COR-L47 (cell line): ENCODE results near the gene SNRNP200.
"Not testable (repeated sequence)": the region's sequence is repeated elsewhere in the genome, so short reads cannot be mapped to it uniquely, and the experiment has no call there.

ENCODE experiments used
- DNase-seq: peaks from one replicate; lab custom pipeline; 2025; lab: John Stamatoyannopoulos, UW

Gene SNRNP200

GRCh38 chr2:96325041-96325883 is 19.9 kb upstream of the SNRNP200 start, which contains the start of gene ITPRIPL1:
TSS of gene ITPRIPL1 (plus strand) at chr2:96325317. CDS start at chr2:96325840, 523 bp downstream.
- DNase-seq, result no peak

DNA sequence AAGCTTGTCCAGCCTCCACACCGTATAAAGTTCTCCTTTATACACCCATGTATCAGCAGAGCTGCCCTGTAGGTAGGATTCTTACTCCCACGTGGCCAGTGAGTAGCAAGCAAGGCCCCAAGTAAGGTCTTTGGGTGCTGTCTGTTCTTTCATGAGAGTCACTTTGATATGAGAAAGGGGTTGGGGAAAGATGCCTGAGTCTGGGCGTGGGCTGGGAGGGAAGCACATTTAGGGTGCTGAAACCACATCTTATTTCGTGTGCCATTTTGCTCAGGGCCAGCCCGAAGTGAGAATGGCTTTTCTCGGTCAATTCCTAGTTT is 19.3 kb upstream of the SNRNP200 start:
- DNase-seq, result no peak

GRCh38 chr2:96323849-96324248 is 18.5 kb upstream of the SNRNP200 start:
- no peak for DNase-seq

DNA sequence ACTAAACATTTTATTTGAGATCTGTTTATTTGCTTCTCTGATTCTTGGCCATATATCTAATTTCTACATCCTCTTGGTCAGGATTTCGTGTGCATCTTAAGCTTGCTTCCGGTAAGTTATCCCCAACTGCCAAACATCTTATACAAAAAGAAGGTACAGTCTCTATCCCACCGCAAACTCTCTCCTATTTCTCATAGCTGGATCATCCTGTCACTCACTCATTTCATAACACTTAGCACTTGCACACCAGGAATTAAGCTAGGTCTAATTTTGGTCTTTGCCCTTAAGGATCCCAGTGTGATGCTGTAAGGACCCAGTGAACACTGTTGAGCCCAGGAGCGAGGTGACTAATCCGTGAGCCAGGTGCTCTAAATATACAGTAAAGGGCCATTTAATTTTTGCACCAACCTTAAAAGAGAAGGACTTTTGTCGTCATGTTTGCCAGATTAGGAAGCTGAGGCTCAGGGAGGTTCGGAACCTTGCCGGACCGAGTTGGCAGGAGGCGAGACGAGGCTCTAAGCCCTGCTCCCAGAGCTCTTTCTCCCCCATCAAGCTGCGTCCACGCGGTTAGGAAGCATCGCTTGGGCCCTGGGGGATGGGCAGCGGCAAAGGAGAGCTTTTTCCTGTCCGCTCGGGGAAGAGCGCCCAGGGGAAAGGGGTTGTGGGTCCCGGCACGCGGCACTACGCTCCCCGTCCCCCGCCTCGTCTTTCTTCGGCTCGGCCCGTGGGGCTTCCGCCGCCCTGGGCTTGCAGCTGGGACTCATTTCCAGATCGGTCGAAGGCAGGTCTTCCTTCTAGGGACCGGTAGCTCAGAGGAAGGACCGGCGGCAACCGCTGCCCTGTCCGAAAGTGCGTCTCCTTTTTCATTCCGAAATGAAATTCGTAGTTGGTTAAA is 15.6 kb upstream of the SNRNP200 start:
- DNase-seq, result peak; percentile 18

DNA sequence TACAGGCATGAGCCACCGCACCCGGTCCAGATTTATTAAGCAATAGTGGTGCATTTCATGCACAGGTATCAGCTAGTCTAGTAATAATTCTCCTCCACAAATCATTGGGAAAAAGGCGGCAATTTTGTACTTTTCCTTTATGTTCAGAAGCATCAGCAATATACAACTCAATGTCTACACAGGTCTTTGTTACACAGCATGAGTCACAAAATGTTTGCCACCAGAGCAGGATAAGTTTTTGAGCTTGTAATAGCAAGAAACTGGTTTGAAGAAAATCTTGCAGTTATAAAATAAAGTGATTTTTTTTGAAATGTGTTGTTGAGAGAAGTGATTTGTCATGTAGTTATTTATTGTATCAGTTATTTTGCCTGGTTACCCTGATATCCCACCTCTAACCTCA is 15.0 kb upstream of the SNRNP200 start:
- no peak for DNase-seq

DNA sequence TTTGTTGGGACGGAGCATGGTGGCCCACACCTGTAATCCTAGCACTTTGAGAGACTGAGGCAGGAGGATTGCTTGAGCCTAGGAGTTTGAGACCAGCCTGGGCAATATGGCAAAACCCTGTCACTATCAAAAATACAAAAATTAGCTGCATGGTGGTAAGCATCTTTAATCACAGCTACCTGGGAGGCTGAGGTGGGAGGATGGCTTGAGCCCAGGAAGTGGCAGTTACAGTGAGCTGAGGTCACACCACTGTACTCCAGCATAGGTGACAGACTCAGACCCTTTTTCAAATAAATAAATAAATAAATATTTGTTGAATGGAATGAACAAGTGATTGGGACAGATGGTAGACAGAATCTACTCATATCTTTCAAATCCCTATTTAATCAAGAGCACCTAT is 14.1 kb upstream of the SNRNP200 start:
- DNase-seq, result no peak

- no peak for DNase-seq
Measured at GRCh38 chr2:96318723-96319122, 13.4 kb upstream of the SNRNP200 start.

GRCh38 chr2:96317584-96317997 is 12.2 kb upstream of the SNRNP200 start:
- DNase-seq, result no peak

GRCh38 chr2:96316999-96317398 is 11.7 kb upstream of the SNRNP200 start:
- no peak for DNase-seq

DNA sequence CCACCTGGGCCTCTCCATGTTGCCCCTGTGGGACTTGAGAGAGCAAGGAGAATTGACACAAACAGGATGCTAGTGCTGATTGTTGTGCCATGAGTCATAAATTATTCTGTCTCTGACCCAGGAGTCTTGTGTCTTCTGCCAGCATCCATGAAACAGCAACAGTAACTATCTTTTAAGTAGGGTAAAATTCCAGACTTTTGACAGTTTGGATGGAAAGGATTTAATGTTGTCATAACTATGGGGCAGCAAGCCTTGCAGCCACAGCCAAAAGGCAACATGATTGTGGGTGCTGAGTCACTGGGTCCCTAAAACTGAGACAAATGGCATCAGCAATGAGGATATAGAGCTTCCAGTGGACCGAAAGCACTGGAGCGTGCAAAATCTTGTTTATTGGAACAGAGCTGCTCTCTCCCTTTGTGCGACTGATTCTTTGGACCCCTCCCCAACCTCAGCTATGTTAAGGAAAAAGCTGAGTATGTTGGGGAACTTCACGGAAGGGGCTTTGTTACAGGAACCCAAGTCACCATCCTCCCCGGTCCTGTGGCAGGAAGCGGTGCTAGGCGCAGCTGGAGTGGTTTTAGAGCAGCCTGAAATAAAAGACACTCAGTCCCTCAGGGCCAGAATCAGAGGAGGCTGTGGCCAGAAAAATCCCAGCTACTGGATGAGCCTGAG is 10.2 kb upstream of the SNRNP200 start:
- DNase-seq, result no peak

GRCh38 chr2:96315005-96315399 is 9.7 kb upstream of the SNRNP200 start:
- no peak for DNase-seq

DNA sequence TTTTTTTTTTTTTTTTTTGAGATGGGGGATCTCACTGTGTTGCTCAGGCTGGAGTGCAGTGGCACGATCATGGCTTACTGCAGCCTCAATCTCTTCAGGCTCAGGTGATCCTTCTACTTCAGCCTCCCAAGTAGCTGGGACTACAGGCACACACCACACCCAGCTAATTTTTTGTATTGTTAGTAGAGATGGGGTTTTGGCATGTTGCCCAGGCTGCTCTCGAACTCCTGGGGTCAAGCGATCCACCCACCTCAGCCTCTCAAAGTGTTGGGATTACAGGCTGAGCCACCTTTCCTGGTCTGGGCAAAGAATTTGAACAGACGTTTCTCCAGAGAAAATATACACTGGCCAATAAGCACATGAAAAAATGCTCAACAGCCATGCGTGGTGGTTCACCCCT is 2.9 kb upstream of the SNRNP200 start:
- DNase-seq, result peak; percentile 72

GRCh38 chr2:96306370-96306769 is 1.0 kb upstream of the SNRNP200 start:
- DNase-seq, result no peak

- no peak for DNase-seq
Measured at GRCh38 chr2:96305979-96306308, 598 bp upstream of the SNRNP200 start.

GRCh38 chr2:96304606-96305005 is 740 bp downstream of the SNRNP200 start:
- DNase-seq, result no peak

- DNase-seq, result no peak
Measured at GRCh38 chr2:96301865-96302264, 3.5 kb downstream of the SNRNP200 start.

GRCh38 chr2:96296925-96297324 is 8.4 kb downstream of the SNRNP200 start:
- DNase-seq, result no peak

GRCh38 chr2:96294271-96294670 is 11.1 kb downstream of the SNRNP200 start:
- not testable (repeated sequence) for DNase-seq

DNA sequence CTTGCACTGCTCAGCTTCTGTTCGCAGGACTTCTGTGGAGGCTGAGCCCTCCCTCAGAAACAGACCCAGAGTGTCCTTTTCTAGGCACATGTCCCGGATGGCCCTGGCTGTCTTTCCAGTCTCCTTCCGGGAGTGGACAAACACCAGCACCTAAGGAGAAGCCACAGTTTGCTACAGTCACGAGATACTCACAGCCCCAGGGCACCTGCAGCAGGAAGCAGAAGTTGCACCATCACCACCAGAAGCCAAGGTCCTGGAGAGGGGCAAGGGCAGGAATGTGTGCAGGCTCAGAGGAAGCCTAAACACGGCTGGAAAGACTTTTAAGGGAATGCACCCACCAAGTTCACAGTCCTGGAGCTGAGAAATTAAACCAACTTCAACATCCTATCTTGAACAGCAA is 13.6 kb downstream of the SNRNP200 start:
- no peak for DNase-seq

DNA sequence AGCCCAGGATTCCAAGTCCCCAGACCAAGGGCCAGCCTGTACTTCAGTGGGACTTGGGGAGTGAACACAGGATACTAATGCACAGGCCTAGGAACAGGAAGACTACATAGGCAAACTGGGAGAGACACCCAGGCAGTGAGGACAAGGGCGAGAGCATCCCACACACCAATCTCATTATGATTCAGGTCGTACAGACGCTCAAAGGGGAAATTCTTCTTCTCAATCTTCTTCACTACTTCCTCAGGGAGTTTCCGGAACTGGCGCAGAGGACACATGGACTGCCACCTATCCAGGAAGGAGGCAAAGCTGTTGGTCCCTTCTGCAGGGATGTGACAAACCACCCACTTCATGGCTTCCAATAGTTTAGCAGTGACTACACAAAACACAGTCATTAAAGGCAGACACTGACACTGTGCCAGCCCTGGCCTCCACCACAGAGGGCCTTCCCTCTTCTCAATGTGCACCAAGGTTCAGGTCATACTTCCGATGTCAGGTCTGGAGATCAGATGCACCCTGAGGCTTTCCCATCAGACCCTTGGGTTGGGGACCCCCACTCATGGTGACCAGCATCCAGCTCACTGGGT is 18.0 kb downstream of the SNRNP200 start:
- DNase-seq, result no peak

DNA sequence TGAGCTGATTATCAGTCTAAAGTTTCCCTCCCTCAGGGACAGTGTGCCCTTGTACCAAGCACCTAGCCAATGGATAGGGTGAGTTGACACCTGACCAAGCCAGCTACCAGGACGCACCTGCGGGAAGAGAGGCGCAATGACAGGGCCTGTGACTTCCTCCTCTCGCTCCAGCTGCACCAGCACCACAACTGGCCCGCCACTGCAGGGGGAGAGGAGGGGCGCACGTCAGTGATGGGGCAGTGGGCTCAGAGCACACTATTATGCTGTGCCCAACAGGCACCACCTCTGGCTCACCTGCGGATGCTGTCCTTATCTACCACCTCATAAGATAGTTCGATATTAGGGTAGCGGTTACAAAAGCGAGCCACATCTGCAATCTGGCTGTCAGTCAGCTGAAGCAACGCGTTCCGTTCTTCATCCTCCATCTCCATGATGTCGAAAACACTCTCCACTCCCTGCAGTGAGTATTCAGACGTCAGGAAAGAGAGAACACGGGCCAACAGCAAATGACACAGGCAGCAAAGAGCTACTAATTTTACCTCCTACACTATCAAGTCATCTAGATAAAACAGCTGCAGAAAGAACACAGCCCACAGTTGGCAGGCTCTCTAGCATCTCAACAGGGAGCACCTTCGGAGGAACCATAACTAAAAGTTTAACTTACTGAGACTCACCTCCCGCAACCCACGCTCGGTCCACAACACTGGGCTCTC is 28.4 kb downstream of the SNRNP200 start:
- no peak for DNase-seq
